Activated CD8-positive, alpha-beta memory T cell treated with anti-CD3 and anti-CD28 coated beads for 1 hour (primary cell): ENCODE results near the gene MACROD1.

Source experiments
- DNase-seq, 2 donors: peaks; one replicate each; pipeline ENCODE4 v3.0.0-alpha.2; 2020; ENCODE audit warnings: low read depth in 1 of 2; ENCODE audit errors: extremely low read depth in 1 of 2

The MACROD1 gene

DNA sequence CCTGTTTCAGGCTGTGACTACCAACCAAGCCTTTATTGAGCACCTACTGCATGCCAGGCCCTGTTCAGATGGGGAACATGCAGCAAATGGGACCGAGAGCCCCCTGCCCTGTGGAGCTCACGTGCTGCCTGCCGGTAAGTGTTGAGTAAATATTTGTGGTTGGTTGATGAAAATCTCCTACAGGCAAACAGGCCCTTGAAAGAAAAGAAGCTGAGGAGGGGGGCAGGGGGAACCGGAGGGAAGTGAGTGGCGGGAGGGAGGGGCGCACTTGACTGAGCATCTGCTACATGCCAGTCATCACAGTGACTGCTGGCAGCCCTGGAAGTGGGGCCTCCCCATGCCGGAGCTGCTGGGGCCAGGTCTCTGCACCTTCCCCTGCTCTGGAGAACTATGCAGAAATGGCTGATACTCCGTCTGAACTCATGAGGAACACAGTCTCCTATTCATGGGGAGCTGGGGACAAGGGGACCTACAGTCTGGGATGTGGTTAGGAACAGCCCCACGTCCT, 34.2 kb downstream of the MACROD1 start:
- DNase-seq, result no peak

- DNase-seq, result no peak
Measured at GRCh38 chr11:64130618-64131017, 35.3 kb downstream of the MACROD1 start.

- no peak for DNase-seq
Measured at GRCh38 chr11:64129403-64129802, 36.5 kb downstream of the MACROD1 start.

GRCh38 chr11:64128255-64129006, 37.5 kb downstream of the MACROD1 start:
- no peak for DNase-seq

- DNase-seq, result no peak
Measured at GRCh38 chr11:64127267-64128072, 38.4 kb downstream of the MACROD1 start.

- no peak for DNase-seq
Measured at GRCh38 chr11:64126796-64127195, 39.1 kb downstream of the MACROD1 start.

GRCh38 chr11:64126371-64126770, 39.5 kb downstream of the MACROD1 start:
- no peak for DNase-seq

DNA sequence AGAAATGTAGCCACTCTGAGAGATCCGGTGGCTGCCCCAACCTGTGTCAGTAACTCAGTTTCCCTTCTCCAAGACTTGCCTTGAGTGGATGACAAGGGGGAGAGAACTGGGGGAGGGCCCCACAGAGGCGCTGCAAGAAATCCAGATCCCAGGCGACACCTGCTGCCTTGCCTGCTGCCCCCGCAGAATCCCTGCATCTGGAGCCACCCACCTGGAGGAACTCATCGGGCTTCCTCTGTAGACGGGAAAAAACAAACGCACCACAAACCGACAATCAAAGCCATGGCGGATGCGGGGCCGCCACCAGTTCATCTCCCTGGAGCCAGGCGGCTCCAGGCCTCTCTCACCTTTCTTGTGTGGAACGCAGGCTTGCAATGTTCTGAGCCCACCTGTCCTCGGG, 40.2 kb downstream of the MACROD1 start:
- DNase-seq, result no peak

DNA sequence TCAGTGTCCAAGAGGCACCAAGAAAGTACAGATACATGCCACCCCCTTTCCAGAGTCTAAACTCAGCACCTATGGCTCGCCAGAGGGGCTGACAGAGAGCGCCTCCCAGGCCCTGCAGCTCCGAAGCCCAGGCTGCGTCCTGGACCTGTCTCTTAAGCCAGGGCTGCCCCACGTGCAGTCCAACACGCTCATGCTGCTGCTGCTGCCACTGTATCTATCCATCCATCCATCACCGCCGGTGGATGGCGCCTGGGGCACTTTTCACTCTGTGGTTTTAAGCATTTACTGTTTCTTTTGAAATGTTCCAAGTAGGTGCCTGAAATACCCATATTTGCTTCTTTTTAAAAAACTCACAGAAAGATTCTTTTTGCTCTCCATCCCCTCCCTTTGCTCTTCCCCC, 41.8 kb downstream of the MACROD1 start:
- DNase-seq, result no peak

DNA sequence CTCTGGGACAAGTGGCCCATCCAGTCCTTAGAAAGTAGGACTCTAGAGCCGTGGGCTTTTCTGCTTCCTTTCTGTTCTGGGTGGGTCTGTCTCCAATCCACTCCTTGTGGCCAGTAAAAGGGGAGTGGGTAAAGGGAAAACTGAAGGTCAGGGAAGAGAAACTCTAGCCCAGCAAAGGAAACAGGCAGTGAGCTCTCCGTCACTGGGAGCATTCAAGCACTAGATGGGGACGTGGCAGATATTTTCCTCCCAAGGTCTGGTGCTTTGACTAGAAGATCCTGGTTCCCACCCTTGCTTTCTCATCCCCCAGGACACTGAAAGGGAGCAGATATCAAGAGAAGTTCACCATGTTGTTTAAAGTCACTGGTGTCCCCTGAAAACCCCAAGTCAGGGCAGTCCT, 42.2 kb downstream of the MACROD1 start:
- DNase-seq, result no peak

DNA sequence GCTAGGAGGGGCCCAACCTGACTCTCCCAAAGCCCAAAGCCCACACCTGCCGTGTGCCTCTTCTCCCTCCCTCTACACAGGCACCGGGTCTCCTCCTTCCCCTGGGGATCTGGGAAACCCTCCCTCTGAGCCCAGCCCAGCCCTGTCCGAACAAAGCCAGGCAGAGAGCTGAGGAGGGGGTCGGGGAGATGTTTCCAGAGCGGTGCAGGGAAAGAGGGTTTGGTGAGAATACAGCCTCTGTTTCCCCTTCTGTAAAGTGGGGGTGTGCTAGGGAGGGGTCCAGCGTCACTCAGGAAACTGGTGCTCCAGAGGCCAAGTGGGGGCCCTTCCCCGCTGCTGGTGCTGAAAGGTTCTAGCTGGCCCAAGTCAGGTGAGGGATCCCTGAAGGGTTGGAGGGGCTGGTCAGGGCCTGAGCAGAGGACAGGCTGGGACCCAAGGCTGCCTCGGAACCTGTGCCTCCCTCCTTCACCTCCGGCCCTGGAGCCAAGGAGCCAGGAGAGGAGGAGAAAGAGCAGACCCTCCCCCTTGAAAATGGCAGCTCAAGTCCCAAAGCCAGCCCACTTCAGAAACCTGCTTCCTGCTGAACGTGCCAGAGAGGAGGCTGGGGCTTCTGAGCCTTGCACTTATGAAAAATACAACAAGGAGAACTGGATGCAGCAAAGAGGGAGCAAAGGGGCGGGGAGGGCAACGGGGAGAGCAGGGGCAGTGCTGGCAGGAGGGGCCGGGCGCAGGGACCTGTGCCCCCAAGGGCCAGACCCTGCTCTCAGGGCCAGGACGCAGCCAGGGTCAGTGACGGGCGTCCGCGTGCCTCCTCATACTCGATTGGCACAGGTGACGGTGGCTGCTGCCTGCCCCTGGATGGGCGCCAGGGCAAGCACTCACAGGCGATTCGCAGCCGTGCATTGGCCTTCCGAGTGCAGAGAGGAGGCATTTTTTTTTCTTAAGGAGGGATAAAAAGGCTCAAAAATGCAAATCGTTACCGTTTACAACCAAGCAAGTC, 43.2 kb downstream of the MACROD1 start:
- DNase-seq, result no peak

DNA sequence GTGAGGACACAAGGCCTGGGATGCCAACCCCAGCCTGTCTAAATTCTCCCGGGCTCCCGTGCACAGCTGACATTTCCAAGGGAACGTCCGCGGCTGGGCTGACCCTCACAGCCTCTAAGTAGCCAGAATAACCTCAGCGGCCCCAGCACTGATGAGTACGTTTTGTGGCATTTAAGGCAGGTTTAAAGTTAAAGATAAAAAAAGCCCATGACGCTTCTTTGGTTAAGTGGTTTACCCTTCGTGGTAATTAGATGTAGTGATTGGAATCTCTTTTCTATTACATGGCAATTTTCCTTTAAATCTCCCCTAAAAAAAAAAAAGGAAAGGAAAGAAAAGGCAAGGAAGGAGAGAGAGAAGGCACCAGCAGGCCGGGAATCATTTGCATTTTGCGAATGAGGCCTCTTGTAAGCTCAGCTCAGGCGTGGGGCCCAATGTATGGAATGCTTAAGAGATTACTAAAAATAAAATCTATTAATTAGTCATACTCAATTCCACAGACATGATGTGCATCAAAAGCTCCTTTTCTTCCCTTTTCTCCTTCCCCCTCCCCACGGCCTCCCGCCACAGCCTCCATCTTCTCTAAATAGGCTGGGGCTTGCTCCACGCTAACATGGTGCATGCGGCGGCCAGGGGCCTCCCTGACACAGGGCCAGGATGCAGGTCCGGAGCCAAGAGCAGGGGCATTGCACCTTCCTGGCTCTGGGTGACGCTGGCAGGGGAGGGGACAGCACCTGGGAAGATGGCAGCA, 44.1 kb downstream of the MACROD1 start:
- DNase-seq, result no peak

GRCh38 chr11:64120951-64121569, 44.9 kb downstream of the MACROD1 start:
- no peak for DNase-seq

DNA sequence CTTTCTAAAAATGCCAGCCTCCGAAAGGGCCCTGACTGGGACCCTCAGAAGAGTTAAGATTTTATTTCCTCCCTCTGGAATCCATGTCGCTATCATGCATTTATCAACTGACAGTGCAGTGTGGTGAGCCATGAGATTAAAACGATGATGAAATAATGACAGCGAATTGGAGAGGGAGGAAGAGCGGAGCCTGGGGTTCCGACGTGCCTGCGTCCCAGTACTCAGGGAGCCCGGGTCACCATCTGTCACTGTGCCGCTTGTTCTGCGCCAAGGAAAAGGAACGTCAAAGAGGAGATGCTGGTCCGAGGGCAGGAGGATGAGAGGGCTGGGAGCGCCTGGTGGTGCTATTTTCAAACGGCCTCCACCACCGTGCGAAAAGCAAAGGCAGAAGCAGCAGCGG, 46.2 kb downstream of the MACROD1 start:
- no peak for DNase-seq

GRCh38 chr11:64118876-64119665, 46.8 kb downstream of the MACROD1 start:
- DNase-seq, result no peak

- DNase-seq, result no peak
Measured at GRCh38 chr11:64117763-64118459, 48.0 kb downstream of the MACROD1 start.

- no peak for DNase-seq
Measured at GRCh38 chr11:64115531-64116522, 50.1 kb downstream of the MACROD1 start.
